Left renal cortex interstitium (tissue), 4 donors: ENCODE results near the gene TM4SF1. TPM values are rescaled to one million over a fixed set of nuclear protein-coding genes. Genes with fewer than 3 reads are reported as not detected.
"Not testable (repeated sequence)": the region's sequence is repeated elsewhere in the genome, so short reads cannot be mapped to it uniquely, and the experiment has no call there.

Source experiments
- DNase-seq, 4 donors: peaks; one replicate each; pipeline ENCODE4 v3.0.0-alpha.2; 2013; ENCODE audit warnings: low read depth in 4 of 4, low spot score in 2 of 4, missing footprints in 1 of 4
- polyA plus RNA-seq, 4 donors: library from polyadenylated mRNA; unstranded; fragments of 120-200 nt; gene quantifications; one replicate each; pipeline ENCODE4 v1.2.1, GENCODE V29; 2013; ENCODE audit not compliant: insufficient read length in 4 of 4

The TM4SF1 gene
- polyA plus RNA-seq, 4 donors, result 51.6 to 76.7 (median 58.4) TPM

GRCh38 chr3:149353581-149354184 is 23.8 kb downstream of the TM4SF1 start:
- no peak for DNase-seq

- DNase-seq, result no peak
These were observed 24.9 kb downstream of the TM4SF1 start for GRCh38 chr3:149352556-149352955.

- no peak for DNase-seq
These were observed 33.5 kb downstream of the TM4SF1 start for GRCh38 chr3:149343951-149344350.

GRCh38 chr3:149342413-149343380 is 34.8 kb downstream of the TM4SF1 start:
- no peak for DNase-seq

- no peak for DNase-seq
These were observed 37.0 kb downstream of the TM4SF1 start for GRCh38 chr3:149340310-149340933.

GRCh38 chr3:149339931-149340309 is 37.5 kb downstream of the TM4SF1 start:
- no peak for DNase-seq

GRCh38 chr3:149337486-149337885 is 40.0 kb downstream of the TM4SF1 start:
- not testable (repeated sequence) for DNase-seq

- DNase-seq, result no peak
These were observed 40.5 kb downstream of the TM4SF1 start for GRCh38 chr3:149336925-149337324.

- DNase-seq, result no peak
These were observed 44.1 kb downstream of the TM4SF1 start, which contains the start of gene TM4SF18 for GRCh38 chr3:149333176-149333859. Gene TM4SF18, minus strand, starts transcription at chr3:149333636. Its CDS starts 254 bp downstream, at chr3:149333382.

GRCh38 chr3:149332771-149333170 is 44.7 kb downstream of the TM4SF1 start:
- no peak for DNase-seq

GRCh38 chr3:149332227-149332765 is 45.2 kb downstream of the TM4SF1 start:
- no peak for DNase-seq

- DNase-seq, result no peak
These were observed 46.1 kb downstream of the TM4SF1 start for GRCh38 chr3:149331396-149331795.

GRCh38 chr3:149330609-149331331 is 46.7 kb downstream of the TM4SF1 start:
- DNase-seq, result no peak

GRCh38 chr3:149327156-149327555 is 50.3 kb downstream of the TM4SF1 start:
- no peak for DNase-seq

GRCh38 chr3:149325581-149325980 is 51.9 kb downstream of the TM4SF1 start:
- no peak for DNase-seq

GRCh38 chr3:149324332-149324731 is 53.1 kb downstream of the TM4SF1 start:
- no peak for DNase-seq

- DNase-seq, result no peak
These were observed 55.8 kb downstream of the TM4SF1 start for GRCh38 chr3:149321640-149322039.

GRCh38 chr3:149321136-149321535 is 56.3 kb downstream of the TM4SF1 start:
- no peak for DNase-seq

- DNase-seq, result no peak
These were observed 57.7 kb downstream of the TM4SF1 start for GRCh38 chr3:149319750-149320149.
